ENCODE results near the gene TRIP11.

- TF ChIP-seq, protein P1, sequence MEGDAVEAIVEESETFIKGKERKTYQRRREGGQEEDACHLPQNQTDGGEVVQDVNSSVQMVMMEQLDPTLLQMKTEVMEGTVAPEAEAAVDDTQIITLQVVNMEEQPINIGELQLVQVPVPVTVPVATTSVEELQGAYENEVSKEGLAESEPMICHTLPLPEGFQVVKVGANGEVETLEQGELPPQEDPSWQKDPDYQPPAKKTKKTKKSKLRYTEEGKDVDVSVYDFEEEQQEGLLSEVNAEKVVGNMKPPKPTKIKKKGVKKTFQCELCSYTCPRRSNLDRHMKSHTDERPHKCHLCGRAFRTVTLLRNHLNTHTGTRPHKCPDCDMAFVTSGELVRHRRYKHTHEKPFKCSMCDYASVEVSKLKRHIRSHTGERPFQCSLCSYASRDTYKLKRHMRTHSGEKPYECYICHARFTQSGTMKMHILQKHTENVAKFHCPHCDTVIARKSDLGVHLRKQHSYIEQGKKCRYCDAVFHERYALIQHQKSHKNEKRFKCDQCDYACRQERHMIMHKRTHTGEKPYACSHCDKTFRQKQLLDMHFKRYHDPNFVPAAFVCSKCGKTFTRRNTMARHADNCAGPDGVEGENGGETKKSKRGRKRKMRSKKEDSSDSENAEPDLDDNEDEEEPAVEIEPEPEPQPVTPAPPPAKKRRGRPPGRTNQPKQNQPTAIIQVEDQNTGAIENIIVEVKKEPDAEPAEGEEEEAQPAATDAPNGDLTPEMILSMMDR (IDR thresholded peaks at IDR 0.05; ENCODE audit: poor library complexity): no peak
- TF ChIP-seq EZH2 (IDR thresholded peaks at IDR 0.05; ENCODE audit: borderline replicate concordance) (no peak), EZH2phosphoT487 (IDR thresholded peaks at IDR 0.05; ENCODE audit: low read depth, severe bottlenecking, unreplicated experiment) (no peak)
Observed at GRCh38 chr14:91968280-91968679, 71.6 kb downstream of the TRIP11 start.

Data from hepatocyte (in vitro differentiated cells).